Transverse colon (tissue), 4 donors: ENCODE measurements around the gene TM4SF4. TPM values are rescaled to one million over a fixed set of nuclear protein-coding genes. Genes with fewer than 3 reads are reported as not detected.

Source experiments
- DNase-seq: peaks from one replicate; pipeline ENCODE4 v3.0.0-alpha.2; 2019
- H3K27ac ChIP-seq, 4 donors: fragments of 200-600 bp; sonication (generic); 2 replicates each; pipeline ENCODE4 v1.5.1; 2016 to 2018; ENCODE audit warnings: inconsistent platforms in 4 of 4
- H3K27me3 ChIP-seq: fragments of 200-600 bp; sonication (generic); 2 replicates; pipeline ENCODE4 v1.5.1; 2017; ENCODE audit warnings: inconsistent platforms
- H3K36me3 ChIP-seq, 4 donors: fragments of 200-600 bp; sonication (generic); 2 replicates each; pipeline ENCODE4 v1.5.1; 2017 to 2019; ENCODE audit warnings: inconsistent platforms in 4 of 4
- H3K4me1 ChIP-seq, 4 donors: fragments of 200-600 bp; sonication (generic); 2 replicates each; pipeline ENCODE4 v1.5.1; 2017 to 2020; ENCODE audit warnings: inconsistent platforms in 4 of 4
- H3K4me3 ChIP-seq, 4 donors: fragments of 200-600 bp; sonication (generic); 1 replicate in 1 of 4; 2 replicates in 3 of 4; pipeline versions ENCODE4 v1.5.1 to v1.6.1; 2017 to 2019; ENCODE audit warnings: inconsistent platforms in 4 of 4
- H3K9me3 ChIP-seq, 2 donors: fragments of 200-600 bp; sonication (generic); 2 replicates each; pipeline ENCODE4 v1.5.1; 2017 to 2019; ENCODE audit warnings: inconsistent platforms in 2 of 2
- EP300 ChIP-seq: sonication (generic); formaldehyde crosslinking; IDR thresholded peaks from one replicate; pipeline ENCODE4 v1.6.1; 2017; ENCODE audit warnings: antibody characterized with exemption, low read depth
- POLR2A ChIP-seq: fragments of 450-650 bp; IDR thresholded peaks from one replicate; pipeline ENCODE4 v1.6.1; 2016; ENCODE audit warnings: antibody characterized with exemption, mild to moderate bottlenecking, moderate library complexity
- POLR2AphosphoS5 ChIP-seq, 3 donors: sonication (generic); formaldehyde crosslinking; IDR thresholded peaks; one replicate each; pipeline ENCODE4 v1.6.1; 2016; ENCODE audit warnings: antibody characterized with exemption in 3 of 3
- WGBS, 2 donors: methylation state at CpG; one replicate each; pipeline ENCODE4 v1.1.5; 2018; ENCODE audit warnings: low coverage in 1 of 2; 5-methylcytosine and 5-hydroxymethylcytosine counted together
- in situ Hi-C, 4 donors: fragments of 200-750 bp; cut with MboI; loops; one replicate each; pipeline versions ENCODE4 v1.15.0 to v1.15.1; 2017; ENCODE audit warnings: low sequenced_read_pairs in 3 of 4, low pct_ligation_motif_present in 1 of 4, low pct_unique_long_range_greater_than_20kb in 1 of 4
- intact Hi-C: fragments of 100-400 bp; cut with DNase I; formaldehyde crosslinking; loops from one replicate; pipeline ENCODE4 v1.15.1; 2023; ENCODE audit warnings: low total_unique reads
- total RNA-seq, 4 donors: library from RNA; depleted of rRNA; stranded (reverse); fragments of >200 nt; gene quantifications; one replicate each; pipeline ENCODE4 v1.1.0, GENCODE V29; 2016
- TF ChIP-seq, protein P1 (sequence below), 5 experiments: fragments of 200-600 bp in 3 of 5; fragments of 450-650 bp in 2 of 5; sonication (generic) in 3 of 5; IDR thresholded peaks; 1 replicate in 2 of 5; 2 replicates in 3 of 5; pipeline ENCODE4 v1.5.1; 2016 to 2017; ENCODE audit warnings: antibody characterized with exemption in 5 of 5, inconsistent platforms in 3 of 5, mild to moderate bottlenecking in 2 of 5, moderate library complexity in 1 of 5

TM4SF4 gene
- total RNA-seq, 4 donors from 2014 or later = 0.95 to 3.1 TPM; not detected in 2

DNA sequence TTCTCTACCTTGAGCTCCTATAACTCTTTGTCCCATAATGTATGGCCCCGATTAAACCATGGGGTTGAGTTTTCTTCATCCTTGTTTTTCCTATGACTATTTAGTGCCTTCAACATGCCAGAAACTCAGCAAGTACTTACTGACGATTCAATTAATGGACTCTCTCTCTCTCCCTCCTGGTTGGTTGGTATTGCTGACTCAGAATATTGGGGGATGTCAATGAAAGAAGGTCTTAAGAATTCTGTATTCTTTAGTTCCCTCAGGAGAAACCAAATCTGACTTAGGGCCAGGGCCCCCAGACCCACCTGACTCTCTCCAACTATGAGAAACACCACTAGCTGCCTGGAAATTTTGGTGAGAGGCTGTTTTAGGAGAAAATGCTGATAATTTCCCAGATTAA lies 40.8 kb downstream of the TM4SF4 start:
- peaks cover 0 to 4% (median 0%) of the 10 kb centered on the region in 4 donors for H3K36me3 ChIP-seq
- 91 to 100% methylated on average over 1 to 2 of the region's 2 CpGs for WGBS, 2 donors
- H3K4me3 ChIP-seq = no peak overlapping the region
- no peak overlapping the region for H3K27ac ChIP-seq
- H3K27me3 ChIP-seq = peaks cover 3% of the 10 kb centered on the region
- peaks cover 0 to 4% (median 0%) of the 10 kb centered on the region in 4 donors for H3K4me1 ChIP-seq
- intact Hi-C loops = no loop called here
- H3K9me3 ChIP-seq = no peaks in the 10 kb centered on the region
- no peak for DNase-seq
- TF ChIP-seq POLR2A (no peak), POLR2AphosphoS5 (IDR thresholded peaks at IDR 0.05) (no peak), EP300 (no peak)
- TF ChIP-seq, protein P1, sequence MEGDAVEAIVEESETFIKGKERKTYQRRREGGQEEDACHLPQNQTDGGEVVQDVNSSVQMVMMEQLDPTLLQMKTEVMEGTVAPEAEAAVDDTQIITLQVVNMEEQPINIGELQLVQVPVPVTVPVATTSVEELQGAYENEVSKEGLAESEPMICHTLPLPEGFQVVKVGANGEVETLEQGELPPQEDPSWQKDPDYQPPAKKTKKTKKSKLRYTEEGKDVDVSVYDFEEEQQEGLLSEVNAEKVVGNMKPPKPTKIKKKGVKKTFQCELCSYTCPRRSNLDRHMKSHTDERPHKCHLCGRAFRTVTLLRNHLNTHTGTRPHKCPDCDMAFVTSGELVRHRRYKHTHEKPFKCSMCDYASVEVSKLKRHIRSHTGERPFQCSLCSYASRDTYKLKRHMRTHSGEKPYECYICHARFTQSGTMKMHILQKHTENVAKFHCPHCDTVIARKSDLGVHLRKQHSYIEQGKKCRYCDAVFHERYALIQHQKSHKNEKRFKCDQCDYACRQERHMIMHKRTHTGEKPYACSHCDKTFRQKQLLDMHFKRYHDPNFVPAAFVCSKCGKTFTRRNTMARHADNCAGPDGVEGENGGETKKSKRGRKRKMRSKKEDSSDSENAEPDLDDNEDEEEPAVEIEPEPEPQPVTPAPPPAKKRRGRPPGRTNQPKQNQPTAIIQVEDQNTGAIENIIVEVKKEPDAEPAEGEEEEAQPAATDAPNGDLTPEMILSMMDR (IDR thresholded peaks at IDR 0.05) = no peak
- in situ Hi-C loops = loop anchor here in 2 of 4 donors (25.0 kb wide), 1 partner anchor 197 kb away; no protein-coding TSS in a partner anchor

DNA sequence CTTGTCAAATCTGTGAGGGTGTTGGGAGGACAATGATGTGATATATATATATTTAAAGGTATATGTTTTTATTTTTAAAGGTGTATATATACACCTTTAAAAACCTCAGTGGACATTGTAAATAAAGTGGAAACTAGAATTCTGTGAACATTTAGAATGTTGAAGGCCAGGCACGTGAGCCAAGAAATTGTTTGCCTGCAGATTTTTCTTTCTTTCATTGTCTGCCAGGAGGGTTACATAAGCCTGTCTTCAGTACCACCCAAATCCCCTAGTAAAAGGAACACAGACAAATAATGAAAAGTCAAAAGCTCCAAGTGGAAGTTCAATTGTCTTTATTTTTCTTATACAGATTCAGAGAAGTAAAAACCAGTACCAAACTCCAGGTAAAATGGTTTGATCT lies 42.4 kb downstream of the TM4SF4 start:
- TF ChIP-seq, protein P1 (IDR thresholded peaks at IDR 0.05) = no peak
- TF ChIP-seq POLR2AphosphoS5 (IDR thresholded peaks at IDR 0.05) (no peak), EP300 (no peak), POLR2A (no peak)
- Histone ChIP-seq H3K4me1 (peaks cover 0 to 4% (median 0%) of the 10 kb centered on the region in 4 donors), H3K36me3 (peaks cover 0 to 4% (median 0%) of the 10 kb centered on the region in 4 donors), H3K4me3 (no peak overlapping the region), H3K27ac (no peak overlapping the region), H3K27me3 (no peaks in the 10 kb centered on the region), H3K9me3 (no peaks in the 10 kb centered on the region)
- in situ Hi-C loops = loop anchor here in 2 of 4 donors (25.0 kb wide), 1 partner anchor 195 kb away; no protein-coding TSS in a partner anchor
- DNase-seq = no peak
- WGBS, 2 donors = 43 to 60% methylated on average over 1 of the region's 1 CpG
- intact Hi-C loops = no loop called here

DNA sequence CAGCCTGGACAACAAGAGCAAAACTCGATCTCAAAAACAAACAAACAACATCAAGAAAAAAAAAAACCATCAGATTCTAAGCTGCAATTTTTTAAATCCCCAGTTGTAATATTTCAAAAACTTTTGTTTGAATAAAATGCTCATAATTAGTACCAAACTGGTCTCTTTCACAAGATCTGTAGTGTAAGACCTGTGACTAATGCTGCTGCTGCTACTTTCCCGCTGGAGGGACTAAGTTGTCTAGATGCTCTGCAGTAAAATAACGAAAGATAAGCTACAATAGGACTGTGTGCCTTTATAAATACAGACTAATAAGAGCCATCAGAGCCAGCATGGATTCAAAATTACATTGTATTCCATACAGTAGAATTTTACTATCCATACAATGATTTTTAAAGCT lies 45.4 kb downstream of the TM4SF4 start:
- no peaks in the 10 kb centered on the region for H3K27me3 ChIP-seq
- in situ Hi-C loops (loop anchor here in 2 of 4 donors (25.0 kb wide), 1 partner anchor 192 kb away; no protein-coding TSS in a partner anchor), intact Hi-C loops (no loop called here)
- WGBS, 2 donors = 79 to 90% methylated on average over 3 of the region's 3 CpGs
- TF ChIP-seq, protein P1 (IDR thresholded peaks at IDR 0.05) = no peak
- TF ChIP-seq POLR2AphosphoS5 (IDR thresholded peaks at IDR 0.05) (no peak), EP300 (no peak), POLR2A (no peak)
- H3K9me3 ChIP-seq = no peaks in the 10 kb centered on the region
- no peak overlapping the region for H3K4me3 ChIP-seq
- DNase-seq = no peak
- peaks cover 0 to 4% (median 0%) of the 10 kb centered on the region in 4 donors for H3K36me3 ChIP-seq
- peaks cover 0 to 4% (median 0%) of the 10 kb centered on the region in 4 donors for H3K4me1 ChIP-seq
- H3K27ac ChIP-seq = no peak overlapping the region

DNA sequence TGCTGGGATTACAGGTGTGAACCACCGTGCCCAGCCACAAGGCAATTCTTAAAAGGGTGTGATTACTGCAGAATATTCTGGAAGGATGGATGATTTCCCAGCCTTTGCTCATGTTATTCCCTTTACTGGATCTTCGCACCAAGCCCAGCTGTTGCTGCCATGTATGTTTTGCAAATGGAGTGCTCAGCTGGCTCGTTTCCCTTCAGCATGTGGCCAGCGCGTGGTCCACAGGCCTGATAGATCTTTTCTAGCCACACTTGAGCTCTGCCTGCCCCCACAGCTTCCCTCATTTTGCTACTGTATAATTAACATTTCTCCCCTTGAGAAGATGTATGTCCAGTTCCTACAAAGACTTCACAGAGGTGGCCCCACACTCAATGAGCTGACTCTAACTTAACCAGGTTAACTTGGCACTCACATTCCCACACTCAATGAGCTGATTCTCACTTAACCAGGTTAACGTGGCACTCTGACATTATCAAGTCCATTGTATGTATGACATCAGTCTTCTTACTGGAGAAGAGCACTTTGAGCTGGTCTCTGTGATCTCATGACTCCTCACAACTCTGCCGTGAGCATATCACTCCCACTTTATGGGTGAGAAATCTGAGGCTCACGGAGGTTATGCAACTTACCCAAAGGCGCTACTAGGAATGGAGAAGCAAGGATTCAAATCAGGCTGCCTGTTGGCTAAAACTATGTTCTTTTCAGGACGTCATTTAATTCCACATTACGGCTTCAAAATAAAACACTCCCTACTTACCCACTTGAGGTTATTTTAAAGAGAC lies 49.2 kb downstream of the TM4SF4 start:
- in situ Hi-C loops = loop anchor here in 2 of 4 donors (25.0 kb wide), 1 partner anchor 189 kb away; no protein-coding TSS in a partner anchor
- TF ChIP-seq POLR2A = no peak
- TF ChIP-seq, protein P1 (IDR thresholded peaks at IDR 0.05) = no peak
- TF ChIP-seq POLR2AphosphoS5 (IDR thresholded peaks at IDR 0.05) = no peak
- TF ChIP-seq EP300 = no peak
- intact Hi-C loops = no loop called here
- no peak overlapping the region for H3K27ac ChIP-seq
- no peaks in the 10 kb centered on the region for H3K9me3 ChIP-seq
- no peak for DNase-seq
- no peaks in the 10 kb centered on the region for H3K27me3 ChIP-seq
- H3K36me3 ChIP-seq = no peaks in the 10 kb centered on the region
- peaks cover 5 to 20% (median 8%) of the 10 kb centered on the region in 4 donors for H3K4me1 ChIP-seq
- H3K4me3 ChIP-seq = no peak overlapping the region
- 80 to 91% methylated on average over 6 to 11 of the region's 11 CpGs for WGBS, 2 donors
